ENCODE measurements around the gene AS3MT.
A peak's percentile ranks its signal among the peaks of the same experiment; 100 is the strongest.
"Not testable (repeated sequence)": the region's sequence is repeated elsewhere in the genome, so short reads cannot be mapped to it uniquely, and the experiment has no call there.

AS3MT gene, protein sequence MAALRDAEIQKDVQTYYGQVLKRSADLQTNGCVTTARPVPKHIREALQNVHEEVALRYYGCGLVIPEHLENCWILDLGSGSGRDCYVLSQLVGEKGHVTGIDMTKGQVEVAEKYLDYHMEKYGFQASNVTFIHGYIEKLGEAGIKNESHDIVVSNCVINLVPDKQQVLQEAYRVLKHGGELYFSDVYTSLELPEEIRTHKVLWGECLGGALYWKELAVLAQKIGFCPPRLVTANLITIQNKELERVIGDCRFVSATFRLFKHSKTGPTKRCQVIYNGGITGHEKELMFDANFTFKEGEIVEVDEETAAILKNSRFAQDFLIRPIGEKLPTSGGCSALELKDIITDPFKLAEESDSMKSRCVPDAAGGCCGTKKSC

GRCh38 chr10:102869258-102870198 is at the start of gene AS3MT:
Gene AS3MT, plus strand, starts transcription at chr10:102869470. Its CDS starts 123 bp downstream, at chr10:102869593.
- H3K27me3 Mint-ChIP-seq: peaks cover 21% of the 10 kb centered on the region
- no peak within 1 kb of the TSS for H3K27ac Mint-ChIP-seq
- ATAC-seq (ENCODE audit: low read depth): peak; percentile 60
- DNase-seq (ENCODE audit: low spot score in 2 of 2): no peak
- peaks cover 8% of the 10 kb centered on the region for H3K36me3 Mint-ChIP-seq
- peak within 1 kb of the TSS; percentile 79 for H3K4me3 Mint-ChIP-seq
- peaks cover 12% of the 10 kb centered on the region for H3K4me1 Mint-ChIP-seq
- H3K9me3 Mint-ChIP-seq: no peaks in the 10 kb centered on the region

DNA sequence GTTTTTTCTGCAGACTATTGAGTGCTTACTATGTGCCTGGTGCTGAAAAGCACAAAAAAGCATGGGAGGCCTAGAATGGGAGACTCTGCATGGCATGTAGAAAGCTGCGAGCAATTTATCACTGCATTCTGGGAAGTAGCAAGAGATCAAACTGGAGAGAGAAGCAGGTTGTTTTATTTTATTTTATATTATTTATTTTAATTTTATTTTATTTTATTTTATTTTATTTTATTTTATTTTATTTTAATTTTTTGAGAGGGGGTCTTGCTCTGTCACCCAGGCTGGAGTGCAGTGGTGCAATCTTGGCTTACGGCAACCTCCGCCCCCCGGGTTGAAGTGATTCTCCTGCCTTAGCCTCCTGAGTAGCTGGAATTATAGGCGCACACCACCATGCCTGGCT is 49.3 kb upstream of the AS3MT start:
- H3K4me1 Mint-ChIP-seq; H3K9me3 Mint-ChIP-seq; H3K27me3 Mint-ChIP-seq; H3K36me3 Mint-ChIP-seq; DNase-seq (ENCODE audit: low spot score in 2 of 2); ATAC-seq (ENCODE audit: low read depth); H3K4me3 Mint-ChIP-seq: not testable (repeated sequence)
- peak overlapping the region; percentile 6 for H3K27ac Mint-ChIP-seq

GRCh38 chr10:102822222-102822621 is 47.0 kb upstream of the AS3MT start:
- Mint-ChIP-seq H3K9me3 (no peaks in the 10 kb centered on the region), H3K4me3 (no peak overlapping the region), H3K27ac (no peak overlapping the region), H3K36me3 (no peaks in the 10 kb centered on the region), H3K4me1 (peaks cover 2% of the 10 kb centered on the region), H3K27me3 (no peaks in the 10 kb centered on the region)
- no peak for DNase-seq (ENCODE audit: low spot score in 2 of 2)
- no peak for ATAC-seq (ENCODE audit: low read depth)

DNA sequence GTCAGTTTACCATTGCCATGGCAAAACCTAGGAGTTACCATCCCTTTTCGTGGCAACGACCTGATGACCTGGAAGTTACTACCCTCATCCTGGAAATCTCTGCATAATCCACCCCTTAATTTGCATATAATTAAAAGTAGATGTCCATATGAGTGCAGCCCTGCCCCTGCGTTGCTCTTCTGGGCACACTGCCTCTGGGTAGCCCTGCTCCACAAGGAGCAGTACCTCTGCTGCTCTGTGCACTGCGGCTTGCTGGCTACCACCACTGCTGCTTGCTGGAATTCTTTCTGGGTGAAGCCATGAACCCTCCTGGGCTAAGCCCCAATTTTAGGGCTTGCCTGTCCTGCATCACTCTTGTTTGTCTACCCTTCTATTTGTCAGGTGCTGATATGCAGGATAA is 44.6 kb upstream of the AS3MT start:
- H3K9me3 Mint-ChIP-seq: no peaks in the 10 kb centered on the region
- H3K27me3 Mint-ChIP-seq: peaks cover 3% of the 10 kb centered on the region
- no peak overlapping the region for H3K27ac Mint-ChIP-seq
- DNase-seq (ENCODE audit: low spot score in 2 of 2) (no peak), ATAC-seq (ENCODE audit: low read depth) (no peak)
- H3K4me1 Mint-ChIP-seq: peaks cover 2% of the 10 kb centered on the region
- no peak overlapping the region for H3K4me3 Mint-ChIP-seq
- no peaks in the 10 kb centered on the region for H3K36me3 Mint-ChIP-seq

DNA sequence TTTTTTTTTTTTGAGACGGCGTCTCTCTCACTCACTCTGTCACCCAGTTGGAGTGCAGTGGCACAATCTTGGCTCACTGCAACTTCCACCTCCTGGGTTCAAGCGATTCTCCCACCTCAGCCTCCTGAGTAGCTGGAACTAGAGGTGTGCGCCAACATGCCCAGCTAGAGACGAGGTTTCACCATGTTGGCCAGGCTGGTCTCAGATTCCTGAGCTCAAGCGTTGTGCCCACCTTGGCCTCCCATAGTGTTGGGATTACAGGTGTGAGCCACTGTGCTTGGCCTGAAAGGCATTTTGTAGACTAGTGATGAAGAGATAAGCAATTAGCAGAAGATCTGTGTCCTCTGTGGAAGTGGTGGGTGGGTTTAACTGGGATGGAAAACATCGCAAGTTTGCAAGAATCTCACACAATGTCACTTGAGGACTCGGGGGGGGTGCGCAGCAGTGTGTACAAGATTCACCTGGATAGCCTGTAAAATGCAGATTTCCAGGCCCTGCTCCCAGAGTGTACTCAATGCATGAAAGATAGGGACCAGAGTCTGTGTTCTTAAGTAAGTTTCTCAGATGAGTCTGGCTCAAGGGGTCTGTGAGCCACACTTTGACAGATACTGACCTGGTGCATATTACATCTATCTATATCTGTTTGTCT is 43.0 kb upstream of the AS3MT start:
- Mint-ChIP-seq H3K9me3 (no peaks in the 10 kb centered on the region), H3K27ac (no peak overlapping the region), H3K36me3 (peaks cover 4% of the 10 kb centered on the region), H3K27me3 (peaks cover 8% of the 10 kb centered on the region), H3K4me3 (no peak overlapping the region), H3K4me1 (no peaks in the 10 kb centered on the region)
- no peak for ATAC-seq (ENCODE audit: low read depth)
- DNase-seq (ENCODE audit: low spot score in 2 of 2): no peak

- Mint-ChIP-seq H3K27me3 (peaks cover 8% of the 10 kb centered on the region), H3K4me3 (no peak overlapping the region), H3K36me3 (peaks cover 4% of the 10 kb centered on the region), H3K9me3 (no peaks in the 10 kb centered on the region), H3K27ac (no peak overlapping the region), H3K4me1 (no peaks in the 10 kb centered on the region)
- DNase-seq (ENCODE audit: low spot score in 2 of 2): no peak
- no peak for ATAC-seq (ENCODE audit: low read depth)
Observed at GRCh38 chr10:102827597-102827975, 41.7 kb upstream of the AS3MT start.

DNA sequence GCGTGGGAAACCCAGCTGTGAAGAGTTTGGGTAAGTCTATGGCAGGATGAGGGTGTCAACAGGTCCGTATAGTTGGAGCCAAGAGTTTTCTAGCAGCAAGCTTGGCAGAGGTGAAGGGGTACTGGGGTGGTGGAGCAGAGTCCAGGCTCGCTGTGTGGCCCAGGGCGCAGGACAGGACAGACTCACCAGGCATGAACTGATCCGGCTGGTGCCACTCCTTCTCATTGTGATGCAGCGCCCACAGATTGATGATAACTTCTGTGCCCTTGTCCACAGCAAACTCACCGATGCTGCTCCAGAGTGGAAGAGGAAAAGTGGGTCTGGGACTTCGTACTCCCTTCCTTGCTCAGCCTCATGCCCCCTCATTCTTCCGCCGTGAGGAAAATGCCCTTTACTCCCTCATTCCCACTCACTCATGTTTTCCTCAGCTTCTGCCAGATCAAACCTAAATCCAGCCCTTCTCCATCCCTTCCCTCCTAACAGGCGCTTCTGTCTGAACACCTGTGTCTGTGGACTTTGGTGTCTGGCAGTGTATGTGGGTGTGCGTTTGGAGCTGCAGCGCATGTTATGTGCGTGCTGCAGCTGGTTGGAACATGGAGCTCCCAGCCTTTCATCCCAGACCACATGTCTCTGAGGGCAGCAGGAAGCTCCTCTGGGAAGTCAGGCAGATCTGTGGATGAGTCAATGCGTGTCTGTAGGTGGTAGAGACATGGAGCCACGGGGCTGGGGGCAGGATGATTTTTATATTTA is 37.8 kb upstream of the AS3MT start:
- no peaks in the 10 kb centered on the region for H3K4me1 Mint-ChIP-seq
- no peak for ATAC-seq (ENCODE audit: low read depth)
- H3K36me3 Mint-ChIP-seq: peaks cover 4% of the 10 kb centered on the region
- peaks cover 8% of the 10 kb centered on the region for H3K27me3 Mint-ChIP-seq
- H3K9me3 Mint-ChIP-seq: no peaks in the 10 kb centered on the region
- DNase-seq (ENCODE audit: low spot score in 2 of 2): no peak
- H3K4me3 Mint-ChIP-seq: no peak overlapping the region
- H3K27ac Mint-ChIP-seq: no peak overlapping the region

GRCh38 chr10:102832248-102832647 is 37.0 kb upstream of the AS3MT start:
- Mint-ChIP-seq H3K27ac (no peak overlapping the region), H3K9me3 (no peaks in the 10 kb centered on the region), H3K36me3 (peaks cover 4% of the 10 kb centered on the region), H3K27me3 (peaks cover 8% of the 10 kb centered on the region), H3K4me3 (no peak overlapping the region), H3K4me1 (no peaks in the 10 kb centered on the region)
- no peak for DNase-seq (ENCODE audit: low spot score in 2 of 2)
- no peak for ATAC-seq (ENCODE audit: low read depth)

DNA sequence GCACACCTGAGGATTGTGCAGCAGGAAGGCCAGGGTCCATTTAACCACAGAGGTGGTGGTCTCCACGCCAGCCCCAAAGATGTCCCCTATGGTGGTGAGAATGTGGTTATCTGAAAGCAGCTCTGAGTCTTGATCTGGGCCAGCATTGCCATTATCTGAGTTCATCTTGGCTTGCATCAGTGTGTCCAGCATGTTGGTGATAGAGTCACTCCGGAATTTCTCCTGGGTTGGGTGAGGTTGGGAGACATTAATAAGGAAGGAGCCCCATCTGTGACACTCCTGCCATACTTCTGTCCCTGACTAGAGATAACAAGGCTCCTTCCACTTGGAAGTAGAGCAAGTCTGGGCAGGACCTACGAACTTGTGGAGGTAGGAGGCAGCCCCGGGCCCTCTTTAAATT is 36.3 kb upstream of the AS3MT start:
- H3K27me3 Mint-ChIP-seq: peaks cover 8% of the 10 kb centered on the region
- H3K36me3 Mint-ChIP-seq: peaks cover 4% of the 10 kb centered on the region
- H3K4me1 Mint-ChIP-seq: no peaks in the 10 kb centered on the region
- no peak overlapping the region for H3K27ac Mint-ChIP-seq
- DNase-seq (ENCODE audit: low spot score in 2 of 2): no peak
- H3K9me3 Mint-ChIP-seq: peaks cover 3% of the 10 kb centered on the region
- no peak for ATAC-seq (ENCODE audit: low read depth)
- no peak overlapping the region for H3K4me3 Mint-ChIP-seq

- Mint-ChIP-seq H3K27me3 (peaks cover 6% of the 10 kb centered on the region), H3K4me1 (no peaks in the 10 kb centered on the region), H3K27ac (no peak overlapping the region), H3K36me3 (peaks cover 4% of the 10 kb centered on the region), H3K9me3 (peaks cover 11% of the 10 kb centered on the region), H3K4me3 (no peak overlapping the region)
- no peak for DNase-seq (ENCODE audit: low spot score in 2 of 2)
- no peak for ATAC-seq (ENCODE audit: low read depth)
Observed at GRCh38 chr10:102834143-102834542, 35.1 kb upstream of the AS3MT start.

GRCh38 chr10:102835007-102835482 is 34.2 kb upstream of the AS3MT start:
- Mint-ChIP-seq H3K4me3 (no peak overlapping the region), H3K9me3 (peaks cover 11% of the 10 kb centered on the region), H3K4me1 (no peaks in the 10 kb centered on the region), H3K27me3 (peaks cover 7% of the 10 kb centered on the region), H3K27ac (no peak overlapping the region), H3K36me3 (peaks cover 4% of the 10 kb centered on the region)
- ATAC-seq (ENCODE audit: low read depth) (peak; percentile 99), DNase-seq (ENCODE audit: low spot score in 2 of 2) (peak; percentile 74 to 78)

GRCh38 chr10:102837230-102837721 is 32.0 kb upstream of the AS3MT start, which contains the start of gene CYP17A1:
Gene CYP17A1, minus strand, starts transcription at chr10:102837413. Its CDS starts 52 bp downstream, at chr10:102837361.
- ATAC-seq (ENCODE audit: low read depth) (no peak), DNase-seq (ENCODE audit: low spot score in 2 of 2) (no peak)
- Mint-ChIP-seq H3K27ac (no peak within 1 kb of the TSS), H3K4me3 (no peak within 1 kb of the TSS), H3K27me3 (peaks cover 8% of the 10 kb centered on the region), H3K9me3 (peaks cover 11% of the 10 kb centered on the region), H3K4me1 (no peaks in the 10 kb centered on the region), H3K36me3 (no peaks in the 10 kb centered on the region)

DNA sequence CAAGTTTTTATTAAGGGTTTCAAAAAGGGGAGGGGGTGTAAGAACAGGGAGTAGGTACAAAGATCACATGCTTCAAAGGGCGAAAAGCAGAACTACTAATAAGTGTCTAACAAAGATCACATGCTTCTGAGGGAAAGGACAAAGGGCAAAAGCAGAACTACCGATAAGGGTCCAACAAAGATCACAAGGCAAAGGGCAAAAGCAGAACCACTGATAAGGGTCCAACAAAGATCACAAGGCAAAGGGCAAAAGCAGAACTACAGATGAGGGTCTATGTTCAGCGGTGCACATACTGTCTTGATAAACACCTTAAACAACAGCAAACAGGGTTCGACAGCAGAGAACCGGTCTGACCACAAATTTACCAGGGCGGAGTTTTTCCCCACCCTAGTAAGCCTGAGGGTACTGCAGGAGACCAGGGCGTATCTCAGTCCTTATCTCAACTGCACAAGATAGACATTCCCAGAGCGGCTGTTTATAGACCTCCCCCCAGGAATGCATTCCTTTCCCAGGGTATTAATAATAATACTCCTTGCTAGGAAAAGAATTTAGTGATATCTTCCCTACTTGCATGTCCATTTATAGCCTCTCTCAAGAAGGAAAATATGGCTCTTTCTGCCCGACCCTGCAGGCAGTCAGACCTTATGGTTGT is 30.9 kb upstream of the AS3MT start:
- Mint-ChIP-seq H3K27me3 (peaks cover 14% of the 10 kb centered on the region), H3K9me3 (peaks cover 16% of the 10 kb centered on the region)
- not testable (repeated sequence) for H3K27ac Mint-ChIP-seq; H3K4me1 Mint-ChIP-seq; H3K4me3 Mint-ChIP-seq; H3K36me3 Mint-ChIP-seq; DNase-seq (ENCODE audit: low spot score in 2 of 2); ATAC-seq (ENCODE audit: low read depth)
